GM19238 (cell line): Measurements from ENCODE around the gene GPR142.
"Not testable (repeated sequence)": the region's sequence is repeated elsewhere in the genome, so short reads cannot be mapped to it uniquely, and the experiment has no call there.

Source experiments
- DNase-seq: peaks from one replicate; pipeline ENCODE4 v3.0.0; 2011; ENCODE audit warnings: low spot score; ENCODE audit not compliant: insufficient read length

Gene GPR142

DNA sequence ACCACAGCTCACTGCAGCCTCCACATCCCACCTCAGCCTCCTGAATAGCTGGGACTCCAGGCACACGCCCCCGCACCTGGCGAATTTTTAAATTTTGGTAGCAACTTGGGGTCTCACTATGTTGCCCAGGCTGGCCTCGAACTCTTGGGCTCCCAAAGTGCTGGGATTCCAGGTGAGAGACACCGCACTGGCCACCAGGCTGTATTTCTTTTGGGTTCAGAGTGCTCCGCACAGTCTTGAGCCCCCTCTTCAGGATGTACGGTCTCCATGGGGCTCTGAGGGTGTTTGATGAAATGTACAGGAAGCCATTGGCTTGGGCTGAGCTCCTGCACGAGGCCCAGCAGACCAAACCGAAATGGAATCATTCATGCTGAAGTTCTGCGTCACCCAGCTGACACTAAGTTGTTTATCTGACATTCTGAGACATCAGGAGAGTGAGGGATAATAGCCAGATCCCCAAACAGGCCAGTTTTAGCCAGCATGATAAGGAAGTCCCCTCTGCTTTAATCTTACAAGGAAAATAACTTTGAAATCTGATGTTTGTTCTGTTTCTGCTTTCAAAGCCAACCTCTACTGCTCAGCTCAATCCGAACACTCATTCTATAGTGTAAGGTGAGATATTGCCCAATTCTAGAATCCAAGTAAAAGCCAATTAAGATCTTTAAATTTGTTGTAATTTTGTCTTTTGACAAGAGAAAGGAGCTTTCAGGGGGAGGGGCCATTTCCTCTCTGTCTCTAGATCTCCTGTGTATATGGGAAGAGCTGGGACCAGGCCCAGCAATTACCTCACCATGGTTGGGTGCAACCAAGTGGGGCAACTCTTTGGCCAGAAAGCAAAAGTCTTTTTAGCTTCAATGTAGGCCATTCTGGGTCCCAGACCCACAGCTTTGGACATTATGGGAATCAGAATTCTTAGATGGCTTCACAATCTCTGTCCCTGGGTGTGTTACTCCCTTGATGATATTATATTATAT is 23.7 kb downstream of the GPR142 start:
- no peak for DNase-seq

DNA sequence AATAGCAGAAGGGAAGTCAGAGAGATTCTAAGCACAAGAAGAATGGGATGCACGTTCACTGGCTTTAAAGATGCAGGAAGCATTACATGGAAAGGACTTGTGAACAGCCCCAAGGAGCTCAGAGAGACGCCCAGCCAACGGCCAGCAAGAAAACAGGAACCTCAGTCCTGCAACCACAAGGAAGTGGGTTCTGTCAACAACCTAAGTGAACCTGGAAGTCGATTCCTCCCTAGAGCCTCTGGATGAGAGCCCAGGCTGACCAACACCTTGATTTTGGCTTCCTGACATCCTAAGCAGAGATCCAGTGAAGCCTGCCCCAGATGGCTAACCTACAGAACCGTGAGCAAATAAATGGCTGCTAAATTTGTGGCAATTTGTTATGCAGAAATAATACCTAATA is 24.5 kb downstream of the GPR142 start:
- no peak for DNase-seq

- no peak for DNase-seq
Measured at GRCh38 chr17:74392848-74393247, 25.5 kb downstream of the GPR142 start.

DNA sequence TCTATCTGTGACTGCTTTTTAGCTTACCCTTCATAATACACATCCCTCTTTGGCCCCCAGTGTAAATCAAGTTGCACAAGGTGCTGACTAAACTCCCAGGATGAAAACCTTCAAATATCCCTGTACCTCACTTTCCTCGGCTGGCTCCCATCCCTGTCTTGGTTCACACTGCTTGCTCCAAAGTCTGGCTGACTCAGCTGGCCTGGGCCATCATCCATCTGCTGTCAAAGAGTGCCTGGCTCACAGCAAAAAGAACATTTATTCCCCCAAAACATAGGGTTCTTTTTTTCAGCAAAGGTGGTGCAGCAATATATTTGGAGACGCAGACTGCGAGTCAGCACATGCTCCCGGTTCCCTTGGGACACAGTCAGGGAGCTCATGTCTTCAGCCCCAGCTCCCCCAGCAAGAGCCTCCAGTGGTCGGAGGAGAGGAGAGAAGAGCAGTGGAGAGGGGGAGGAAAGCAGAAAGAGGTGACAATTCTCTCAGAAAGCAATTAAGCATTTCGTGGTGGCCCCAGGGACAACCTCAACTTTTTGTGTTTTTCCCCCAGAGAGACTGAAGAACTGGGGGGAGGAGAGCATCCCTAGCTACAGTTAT is 26.1 kb downstream of the GPR142 start:
- no peak for DNase-seq

- no peak for DNase-seq
Measured at GRCh38 chr17:74394275-74394950, 27.1 kb downstream of the GPR142 start.

DNA sequence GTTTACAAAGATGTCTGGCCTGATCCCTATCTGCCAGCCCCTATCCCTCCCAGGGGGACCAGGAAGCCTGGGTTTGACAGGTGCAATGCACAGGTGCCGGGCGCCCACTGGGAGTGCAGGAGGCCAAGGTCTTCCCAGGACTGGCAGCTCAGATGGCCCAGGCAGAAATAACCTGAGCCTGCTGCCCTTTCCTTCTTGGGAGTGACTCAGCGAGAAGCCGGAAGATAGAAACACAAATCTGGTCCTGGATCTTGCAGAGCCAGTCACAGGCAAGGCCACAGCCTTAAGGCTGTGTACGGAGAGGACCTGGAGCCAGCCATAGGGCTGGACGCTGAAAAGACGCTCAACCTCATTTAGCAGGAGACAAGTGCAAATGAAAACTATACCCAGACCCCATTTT is 27.7 kb downstream of the GPR142 start:
- no peak for DNase-seq

DNA sequence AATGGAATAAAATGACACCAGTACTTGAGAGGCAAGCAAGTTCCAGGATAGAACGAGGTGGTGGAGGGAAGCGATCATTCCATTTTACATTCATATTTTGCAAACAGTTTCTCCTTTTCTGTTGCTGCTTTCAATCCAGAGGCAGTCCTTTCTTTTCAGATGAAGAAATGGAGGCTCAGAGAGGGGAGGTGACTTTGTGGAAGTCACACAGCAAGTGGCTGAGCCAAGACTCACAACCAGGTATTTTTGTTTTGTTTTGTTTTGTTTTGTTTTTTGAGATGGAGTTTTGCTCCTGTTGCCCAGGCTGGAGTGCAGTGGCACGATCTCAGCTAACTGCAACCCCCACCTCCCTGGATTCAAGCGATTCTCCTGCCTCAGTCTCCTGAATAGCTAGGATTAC is 29.3 kb downstream of the GPR142 start:
- DNase-seq: no peak

GRCh38 chr17:74402048-74402447 is 34.7 kb downstream of the GPR142 start:
- DNase-seq: no peak

DNA sequence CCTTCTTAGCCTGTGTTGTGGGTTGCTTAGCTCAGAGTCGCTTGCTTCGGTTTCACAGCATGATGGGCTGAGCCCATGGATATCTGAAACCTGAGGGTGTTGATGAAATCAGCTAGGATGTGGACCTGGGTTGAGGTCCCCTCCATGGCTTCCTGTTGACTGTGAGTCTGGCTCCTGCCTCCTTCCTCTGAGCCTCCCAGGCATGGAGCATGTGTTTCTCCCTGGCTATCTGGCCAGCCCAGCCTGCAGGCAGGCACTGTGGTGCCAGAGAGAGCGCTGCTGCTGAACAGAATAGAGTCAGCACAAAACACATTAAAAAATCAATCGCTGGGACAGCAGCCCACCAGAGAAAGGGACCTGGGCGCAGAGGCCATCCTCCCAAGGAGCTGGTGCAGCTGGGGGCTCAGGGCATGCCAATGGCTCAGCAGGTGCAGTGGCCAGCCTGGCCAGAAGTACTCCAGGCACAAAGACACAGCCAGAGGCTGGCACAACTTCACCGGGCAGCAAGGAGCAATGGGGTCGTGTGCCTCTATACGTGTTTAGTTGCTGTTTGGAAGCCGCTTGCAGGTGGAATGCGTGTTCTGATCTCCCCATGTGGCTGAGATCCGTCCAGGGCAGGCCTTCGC is 36.3 kb downstream of the GPR142 start:
- DNase-seq: no peak

GRCh38 chr17:74404218-74404617 is 36.9 kb downstream of the GPR142 start:
- no peak for DNase-seq

- DNase-seq: no peak
Measured at GRCh38 chr17:74404789-74405188, 37.5 kb downstream of the GPR142 start.

DNA sequence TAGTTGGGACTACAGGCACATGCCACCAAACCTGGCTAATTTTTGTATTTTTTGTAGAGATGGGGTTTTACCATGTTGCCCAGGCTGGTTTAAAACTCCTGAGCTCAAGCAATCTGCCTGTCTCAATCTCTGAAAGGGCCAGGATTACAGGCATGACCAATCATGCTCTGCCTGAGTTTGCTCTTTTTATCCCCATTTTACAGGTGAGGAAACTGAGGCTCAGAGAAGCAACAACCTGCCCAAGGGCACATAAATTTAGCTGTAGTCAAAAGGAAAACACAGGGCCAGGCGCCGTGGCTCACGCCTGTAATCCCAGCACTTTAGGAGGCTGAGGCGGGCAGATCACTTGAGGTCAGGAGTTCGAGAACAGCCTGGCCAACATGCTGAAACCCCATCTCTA is 38.0 kb downstream of the GPR142 start:
- DNase-seq: not testable (repeated sequence)

GRCh38 chr17:74407384-74407783 is 40.1 kb downstream of the GPR142 start:
- DNase-seq: no peak

DNA sequence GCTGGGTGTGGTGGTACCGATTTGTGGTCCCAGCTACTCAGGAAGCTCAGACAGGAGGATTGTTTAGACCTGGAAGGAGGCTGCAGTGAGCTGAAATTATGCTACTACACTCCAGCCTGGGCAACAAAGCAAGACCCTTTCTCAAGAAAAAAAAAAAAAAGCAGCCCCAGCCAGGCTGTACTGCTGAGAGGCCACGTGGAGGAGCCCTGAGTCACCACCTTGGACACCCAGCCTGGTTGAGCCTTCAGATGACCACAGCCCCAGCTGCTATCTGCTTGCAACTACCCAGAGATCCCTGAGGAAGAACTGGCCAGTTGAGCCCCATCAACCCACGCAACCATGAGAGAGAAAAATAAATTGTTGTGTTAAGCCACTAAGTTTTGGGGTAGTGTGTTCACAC is 41.0 kb downstream of the GPR142 start:
- no peak for DNase-seq

GRCh38 chr17:74408815-74409214 is 41.5 kb downstream of the GPR142 start:
- DNase-seq: no peak

GRCh38 chr17:74410001-74410443 is 42.7 kb downstream of the GPR142 start:
- no peak for DNase-seq

GRCh38 chr17:74412581-74412980 is 45.3 kb downstream of the GPR142 start:
- no peak for DNase-seq

DNA sequence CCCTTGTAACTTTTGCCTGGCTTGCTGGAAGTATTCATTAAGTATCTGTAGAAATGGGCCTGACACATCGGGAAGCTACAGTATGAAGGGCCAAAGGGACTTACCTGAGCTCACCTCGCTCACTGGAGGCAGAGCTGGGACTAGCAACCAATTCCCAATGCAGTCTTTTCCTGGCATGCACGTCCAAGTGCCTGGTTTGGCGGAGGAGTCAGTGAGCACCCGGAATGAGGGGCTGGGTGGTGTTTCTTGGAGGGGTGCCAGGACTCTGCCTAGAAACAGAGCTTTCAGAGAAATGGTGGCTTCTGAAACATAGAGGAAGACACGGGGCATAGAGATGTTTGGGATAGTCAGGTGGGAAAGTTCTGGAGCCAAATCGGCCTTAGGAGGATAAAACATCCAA is 46.2 kb downstream of the GPR142 start:
- DNase-seq: no peak

GRCh38 chr17:74414510-74414909 is 47.2 kb downstream of the GPR142 start:
- no peak for DNase-seq

DNA sequence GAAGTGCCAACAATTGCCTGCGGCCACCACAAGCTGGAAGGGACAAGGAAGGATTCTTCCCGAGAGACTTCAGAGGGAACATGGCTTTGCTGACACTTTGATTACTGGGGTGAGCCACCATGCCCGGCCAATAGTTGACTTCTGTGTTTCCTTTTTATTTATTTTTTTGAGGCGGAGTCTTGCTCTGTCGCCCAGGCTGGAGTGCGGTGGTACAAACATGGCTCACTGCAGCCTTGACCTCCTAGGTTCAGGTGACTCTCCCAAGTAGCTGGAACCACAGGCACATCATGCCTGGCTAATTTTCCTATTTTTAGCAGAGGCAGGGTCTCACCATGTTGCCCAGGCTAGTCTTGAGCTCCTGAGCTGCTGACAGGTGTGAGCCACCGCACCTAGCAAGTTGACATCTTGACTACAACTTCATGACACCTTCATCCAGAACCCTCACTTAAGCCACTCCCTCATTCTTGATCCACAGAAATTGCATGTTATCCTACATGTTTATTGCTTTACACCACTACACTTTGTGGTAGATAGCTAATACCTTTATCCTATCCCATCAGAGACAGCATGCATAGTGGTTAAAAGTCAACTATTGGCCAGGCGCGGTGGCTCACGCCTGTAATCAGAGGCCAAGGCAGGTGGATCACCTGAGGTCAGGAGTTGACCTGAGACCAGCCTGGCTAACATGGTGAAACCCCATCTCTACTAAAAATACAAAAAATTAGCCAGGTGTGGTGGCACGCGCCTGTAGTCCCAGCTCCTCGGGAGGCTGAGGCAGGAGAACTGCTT is 48.5 kb downstream of the GPR142 start:
- no peak for DNase-seq
